Measurements from ENCODE around the gene TGFA. TPM values are rescaled to one million over a fixed set of nuclear protein-coding genes. Genes with fewer than 3 reads are reported as not detected.
A peak's percentile ranks its signal among the peaks of the same experiment; 100 is the strongest.

The TGFA gene
- total and polyA plus RNA-seq, 8 donors = 0.33 to 15.6 (median 0.73) TPM

DNA sequence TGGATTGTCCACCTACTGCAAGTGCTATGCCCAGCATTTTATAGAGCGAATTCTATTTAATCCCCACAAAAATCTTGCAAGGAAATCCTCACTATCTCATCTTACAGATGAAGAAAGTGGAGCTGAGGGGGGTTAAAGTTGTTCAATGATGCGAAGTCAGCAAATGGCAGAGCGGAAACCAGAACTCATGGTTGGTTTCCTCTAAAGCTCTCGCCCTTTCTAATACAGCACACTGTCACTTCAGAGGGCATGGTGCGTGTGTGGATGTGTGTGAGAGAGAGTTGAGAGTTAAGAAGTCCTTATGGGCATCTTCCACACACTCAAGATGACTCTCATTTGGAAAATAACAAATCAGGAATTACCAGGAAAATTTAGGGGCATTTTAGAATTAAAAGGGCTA lies 78.4 kb downstream of the TGFA start:
- no peak for DNase-seq
- peak; percentile 15 for ATAC-seq
- intact Hi-C loops (cut with DNase I) = no loop called here
- TF ChIP-seq, protein P1, sequence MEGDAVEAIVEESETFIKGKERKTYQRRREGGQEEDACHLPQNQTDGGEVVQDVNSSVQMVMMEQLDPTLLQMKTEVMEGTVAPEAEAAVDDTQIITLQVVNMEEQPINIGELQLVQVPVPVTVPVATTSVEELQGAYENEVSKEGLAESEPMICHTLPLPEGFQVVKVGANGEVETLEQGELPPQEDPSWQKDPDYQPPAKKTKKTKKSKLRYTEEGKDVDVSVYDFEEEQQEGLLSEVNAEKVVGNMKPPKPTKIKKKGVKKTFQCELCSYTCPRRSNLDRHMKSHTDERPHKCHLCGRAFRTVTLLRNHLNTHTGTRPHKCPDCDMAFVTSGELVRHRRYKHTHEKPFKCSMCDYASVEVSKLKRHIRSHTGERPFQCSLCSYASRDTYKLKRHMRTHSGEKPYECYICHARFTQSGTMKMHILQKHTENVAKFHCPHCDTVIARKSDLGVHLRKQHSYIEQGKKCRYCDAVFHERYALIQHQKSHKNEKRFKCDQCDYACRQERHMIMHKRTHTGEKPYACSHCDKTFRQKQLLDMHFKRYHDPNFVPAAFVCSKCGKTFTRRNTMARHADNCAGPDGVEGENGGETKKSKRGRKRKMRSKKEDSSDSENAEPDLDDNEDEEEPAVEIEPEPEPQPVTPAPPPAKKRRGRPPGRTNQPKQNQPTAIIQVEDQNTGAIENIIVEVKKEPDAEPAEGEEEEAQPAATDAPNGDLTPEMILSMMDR (IDR thresholded peaks at IDR 0.05) = no peak
- H3K27ac ChIP-seq = no peak overlapping the region
- peaks cover 0 to 30% of the 10 kb centered on the region in 2 donors for H3K4me1 ChIP-seq
- no peaks in the 10 kb centered on the region for H3K36me3 ChIP-seq
- no peak overlapping the region for H3K4me3 ChIP-seq
- H3K9me3 ChIP-seq = no peaks in the 10 kb centered on the region
- H3K27me3 ChIP-seq = no peaks in the 10 kb centered on the region

DNA sequence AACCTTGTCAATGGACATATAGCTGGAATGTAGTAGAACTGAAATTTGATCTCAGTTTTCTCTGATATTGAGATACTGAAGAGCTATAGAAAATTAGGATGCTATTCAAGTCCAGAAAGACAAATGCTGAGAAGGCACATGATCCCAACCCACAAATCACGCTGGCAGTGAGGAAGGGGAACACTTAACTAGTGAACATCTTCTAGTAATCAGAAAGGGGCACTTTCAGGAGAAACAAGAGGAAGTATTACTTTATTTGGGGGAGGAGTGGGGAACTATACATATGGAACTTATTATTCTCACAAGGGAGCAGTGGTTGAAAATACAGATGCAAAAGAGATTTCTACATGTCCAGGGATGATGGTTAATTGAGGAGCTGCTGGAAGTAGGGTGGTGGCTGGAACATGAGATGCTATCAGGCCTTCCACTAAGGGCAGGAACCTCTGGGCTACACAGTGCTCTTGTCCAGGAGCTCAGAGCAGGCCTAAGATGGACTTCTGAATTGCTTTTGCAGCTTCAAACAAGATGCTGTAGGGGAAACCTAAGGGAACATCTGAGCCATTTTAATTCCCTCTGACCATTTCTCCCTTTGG lies 79.3 kb downstream of the TGFA start:
- H3K27ac ChIP-seq = no peak overlapping the region
- H3K4me3 ChIP-seq = no peak overlapping the region
- H3K4me1 ChIP-seq = peaks cover 0 to 28% of the 10 kb centered on the region in 2 donors
- DNase-seq (no peak), ATAC-seq (peak; percentile 32)
- TF ChIP-seq, protein P1 (IDR thresholded peaks at IDR 0.05) = no peak
- H3K27me3 ChIP-seq = no peaks in the 10 kb centered on the region
- H3K36me3 ChIP-seq = no peaks in the 10 kb centered on the region
- H3K9me3 ChIP-seq = no peaks in the 10 kb centered on the region
- intact Hi-C loops (cut with DNase I) = no loop called here

DNA sequence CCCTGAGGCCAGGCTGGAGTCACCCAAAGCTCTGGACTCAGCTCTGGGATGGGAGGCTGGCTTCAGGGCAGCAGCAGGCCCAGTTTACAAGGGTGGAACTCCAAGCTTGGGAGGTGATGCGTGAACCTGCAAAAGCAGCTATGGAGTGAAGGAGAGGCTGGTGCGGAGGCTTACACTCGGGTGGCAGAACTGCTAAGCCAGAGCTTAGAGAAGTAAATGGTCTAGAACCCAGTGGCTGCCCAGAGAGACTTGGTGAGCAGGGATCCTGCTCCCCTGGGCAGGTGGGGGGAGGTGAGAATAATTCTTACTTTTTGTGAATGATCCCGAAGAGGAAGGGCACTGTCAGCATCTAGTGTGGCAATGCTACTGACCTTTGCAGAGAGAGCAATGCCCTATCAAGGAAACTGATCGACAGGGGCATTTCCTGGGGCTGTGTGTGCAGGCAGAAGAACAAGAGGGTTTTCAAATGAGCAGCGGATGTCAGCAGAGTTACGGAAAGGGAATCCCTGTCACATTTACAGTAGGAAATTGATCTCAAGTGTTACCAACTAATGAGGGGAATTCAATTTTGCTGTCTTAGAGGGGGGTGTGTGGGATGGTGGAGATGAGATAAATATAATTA lies 80.4 kb downstream of the TGFA start:
- ATAC-seq (no peak), DNase-seq (no peak)
- Histone ChIP-seq H3K27me3 (no peaks in the 10 kb centered on the region), H3K9me3 (no peaks in the 10 kb centered on the region), H3K4me3 (no peak overlapping the region), H3K36me3 (no peaks in the 10 kb centered on the region), H3K4me1 (peaks cover 0 to 27% of the 10 kb centered on the region in 2 donors), H3K27ac (no peak overlapping the region)
- intact Hi-C loops (cut with DNase I) = no loop called here
- TF ChIP-seq, protein P1 (IDR thresholded peaks at IDR 0.05) = no peak

DNA sequence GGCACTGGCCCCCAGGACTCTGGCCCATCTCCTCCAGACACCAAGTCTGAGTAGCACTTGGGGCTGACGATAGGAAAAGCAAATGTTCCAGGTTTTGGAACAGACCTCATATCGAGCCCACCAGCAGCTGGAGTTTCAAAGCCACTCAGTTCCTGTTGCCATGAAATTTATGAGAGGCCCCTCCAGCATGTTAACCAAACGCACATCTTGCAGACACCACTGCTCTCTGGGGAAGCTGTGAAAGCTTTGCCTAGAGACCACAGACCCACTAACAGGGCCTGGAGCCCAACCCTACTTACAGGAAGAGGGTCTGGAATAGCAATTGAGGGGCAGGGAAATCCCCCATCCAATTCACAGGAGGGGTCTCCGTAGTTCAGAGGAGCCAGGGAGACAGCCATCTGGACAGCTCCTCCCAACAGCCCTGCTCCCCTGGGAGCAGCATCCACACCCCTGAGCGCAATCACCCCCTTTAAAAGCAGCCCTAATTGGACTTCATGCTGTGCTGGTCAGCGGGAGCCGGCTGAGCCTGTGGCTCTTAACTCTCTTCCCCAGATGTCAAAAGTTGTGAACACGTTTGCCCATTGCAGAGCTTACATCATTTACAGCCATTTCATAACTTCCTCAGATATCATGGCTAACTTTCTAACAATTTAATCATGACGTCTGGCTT lies 81.3 kb downstream of the TGFA start:
- TF ChIP-seq, protein P1 (IDR thresholded peaks at IDR 0.05) = no peak
- intact Hi-C loops (cut with DNase I) = no loop called here
- ATAC-seq = peak; percentile 30

DNA sequence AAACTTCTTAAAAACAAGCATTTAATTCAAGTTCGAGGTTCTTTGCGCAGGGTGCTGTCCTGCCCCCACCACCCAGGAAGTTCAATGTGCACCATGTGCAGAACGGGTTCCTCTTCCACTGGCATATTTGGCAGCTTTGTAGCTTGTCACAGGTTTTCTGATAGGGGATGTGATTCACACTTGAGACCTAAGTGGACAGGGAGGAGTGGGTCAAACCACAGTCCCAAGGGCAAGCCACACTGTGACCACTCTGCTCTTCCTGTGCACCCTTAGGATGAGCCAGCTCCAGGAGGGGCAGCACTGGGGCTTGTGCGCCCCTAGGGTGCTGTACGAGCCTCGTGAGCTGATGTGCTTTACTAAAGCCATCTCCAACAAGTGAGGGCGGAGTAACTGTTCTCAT lies 82.5 kb downstream of the TGFA start:
- no peaks in the 10 kb centered on the region for H3K9me3 ChIP-seq
- TF ChIP-seq, protein P1 (IDR thresholded peaks at IDR 0.05) = no peak
- DNase-seq (no peak), ATAC-seq (peak; percentile 31)
- peaks cover 0 to 27% of the 10 kb centered on the region in 2 donors for H3K4me1 ChIP-seq
- H3K4me3 ChIP-seq = no peak overlapping the region
- H3K27me3 ChIP-seq = no peaks in the 10 kb centered on the region
- intact Hi-C loops (cut with DNase I) = no loop called here
- no peaks in the 10 kb centered on the region for H3K36me3 ChIP-seq
- H3K27ac ChIP-seq = no peak overlapping the region

More for the DNA sequence above, 81.3 kb downstream of the TGFA start:
- Histone ChIP-seq H3K9me3 (no peaks in the 10 kb centered on the region), H3K4me3 (no peak overlapping the region), H3K27ac (no peak overlapping the region), H3K4me1 (peaks cover 0 to 27% of the 10 kb centered on the region in 2 donors), H3K36me3 (no peaks in the 10 kb centered on the region), H3K27me3 (no peaks in the 10 kb centered on the region)
- peak in 1 of 4 donors; percentile 11 for DNase-seq

Data from left lung (tissue), 10 donors.